Measurements from ENCODE around the gene ABCC5. TPM values are rescaled to one million over a fixed set of nuclear protein-coding genes. Genes with fewer than 3 reads are reported as not detected.

The ABCC5 gene
- total and polyA plus RNA-seq, 9 donors, result 15.8 to 28.7 (median 21.8) TPM

DNA sequence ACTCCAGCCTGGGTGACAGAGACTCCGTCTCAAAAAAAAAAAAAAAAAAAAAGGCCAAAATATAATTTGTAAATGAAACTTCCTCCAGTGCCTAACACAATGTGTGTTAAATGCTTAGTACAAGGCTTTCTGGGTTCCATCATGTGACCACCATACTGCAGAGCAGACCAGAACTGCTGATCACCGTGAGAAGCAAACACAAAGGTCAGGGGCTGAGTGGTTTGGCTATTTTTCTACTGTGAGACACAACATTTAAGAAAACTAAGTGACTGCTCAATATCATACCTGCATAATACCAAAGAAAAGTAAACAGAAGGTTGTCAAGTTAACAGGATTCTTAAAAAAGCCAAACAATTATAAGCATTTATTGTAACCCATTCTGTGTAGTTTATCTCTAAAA is 13.2 kb downstream of the ABCC5 start:
- Histone ChIP-seq H3K4me3 (ENCODE audit: low read length) (no peak overlapping the region), H3K36me3 (ENCODE audit: control insufficient read depth, insufficient read depth, low read length) (peaks cover 2% of the 10 kb centered on the region), H3K27me3 (ENCODE audit: control insufficient read depth, insufficient read depth, low read length) (no peaks in the 10 kb centered on the region), H3K9me3 (replicated peaks; ENCODE audit: control insufficient read depth, low read depth, low read length) (no peaks in the 10 kb centered on the region), H3K4me1 (ENCODE audit: control insufficient read depth, insufficient read depth, low read length) (no peaks in the 10 kb centered on the region), H3K27ac (ENCODE audit: low read length) (no peak overlapping the region)
- whole genome bisulfite sequencing (ENCODE audit: insufficient coverage), result no CpG with 5 or more reads among the region's 2 CpGs
- peak; percentile 63 for DNase-seq

DNA sequence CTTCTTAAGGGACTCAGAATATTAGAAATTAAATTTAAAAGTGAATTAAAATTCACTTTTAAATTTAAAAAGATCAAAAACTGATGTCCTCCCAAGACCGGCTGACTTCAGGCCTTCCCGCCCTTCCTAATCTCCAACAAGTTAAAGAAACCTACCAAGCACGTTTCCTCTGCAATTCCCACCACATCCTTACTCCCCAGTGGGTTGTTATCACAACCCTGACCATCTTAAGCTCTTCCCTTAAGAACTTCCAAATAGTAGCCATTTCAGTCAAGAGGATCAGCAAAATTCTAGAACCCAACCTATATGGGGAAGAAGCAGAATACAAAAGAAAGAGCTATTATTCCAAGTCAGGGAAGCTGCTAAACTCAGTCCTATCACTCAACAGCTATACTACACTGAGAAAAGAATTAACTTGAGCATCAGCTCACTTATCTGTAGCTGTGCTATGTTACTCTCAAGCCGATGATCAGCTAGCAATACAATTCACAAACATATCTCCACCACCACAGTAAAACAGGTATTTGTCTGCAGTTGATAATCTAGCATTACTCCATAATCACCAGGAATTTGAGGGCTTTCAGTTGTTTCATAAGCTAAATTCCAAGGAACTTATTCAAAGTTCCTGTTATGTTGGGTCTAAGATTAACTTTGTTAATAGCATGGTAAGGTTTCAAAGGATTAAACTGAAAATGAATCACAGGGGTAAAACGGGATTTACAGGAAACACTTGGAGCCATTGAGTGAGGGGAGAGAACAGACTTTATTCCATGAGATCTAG is 14.3 kb downstream of the ABCC5 start:
- H3K9me3 ChIP-seq (replicated peaks; ENCODE audit: control insufficient read depth, low read depth, low read length), result no peaks in the 10 kb centered on the region
- no peak overlapping the region for H3K27ac ChIP-seq (ENCODE audit: low read length)
- H3K27me3 ChIP-seq (ENCODE audit: control insufficient read depth, insufficient read depth, low read length), result no peaks in the 10 kb centered on the region
- DNase-seq, result no peak
- no peaks in the 10 kb centered on the region for H3K4me1 ChIP-seq (ENCODE audit: control insufficient read depth, insufficient read depth, low read length)
- H3K4me3 ChIP-seq (ENCODE audit: low read length), result no peak overlapping the region
- 63% methylated on average over 3 of the region's 5 CpGs for WGBS (ENCODE audit: insufficient coverage)
- peaks cover 2% of the 10 kb centered on the region for H3K36me3 ChIP-seq (ENCODE audit: control insufficient read depth, insufficient read depth, low read length)

- no peak overlapping the region for H3K4me3 ChIP-seq (ENCODE audit: low read length)
- no peak for DNase-seq
- 87% methylated on average over 11 of the region's 11 CpGs for WGBS (ENCODE audit: insufficient coverage)
These were observed 15.2 kb downstream of the ABCC5 start for GRCh38 chr3:184002469-184002868.

DNA sequence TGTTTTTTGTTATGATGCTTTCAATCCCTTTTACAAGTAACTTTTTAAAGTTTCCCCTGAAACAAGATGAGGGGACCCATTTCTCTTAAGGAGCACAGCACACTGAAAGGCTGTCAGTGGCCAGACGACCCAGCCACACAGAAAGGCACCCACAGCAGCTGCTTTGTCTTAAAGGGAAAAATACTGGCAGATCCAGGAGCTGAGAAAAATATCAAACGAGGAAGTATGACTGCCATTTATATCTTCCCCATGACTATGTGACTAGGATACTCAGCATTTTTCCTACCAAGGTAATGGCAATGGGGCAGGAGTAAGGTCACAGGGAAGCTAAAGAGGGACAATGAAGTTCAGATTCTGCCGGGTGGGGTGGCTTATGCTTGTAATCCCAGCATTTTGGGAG is 15.9 kb downstream of the ABCC5 start:
- H3K27me3 ChIP-seq (ENCODE audit: control insufficient read depth, insufficient read depth, low read length), result no peaks in the 10 kb centered on the region
- H3K4me1 ChIP-seq (ENCODE audit: control insufficient read depth, insufficient read depth, low read length), result no peaks in the 10 kb centered on the region
- no peak overlapping the region for H3K27ac ChIP-seq (ENCODE audit: low read length)
- H3K36me3 ChIP-seq (ENCODE audit: control insufficient read depth, insufficient read depth, low read length), result peaks cover 2% of the 10 kb centered on the region
- WGBS (ENCODE audit: insufficient coverage), result 100% methylated on average over 1 of the region's 3 CpGs
- no peak overlapping the region for H3K4me3 ChIP-seq (ENCODE audit: low read length)
- no peaks in the 10 kb centered on the region for H3K9me3 ChIP-seq (replicated peaks; ENCODE audit: control insufficient read depth, low read depth, low read length)
- DNase-seq, result peak; percentile 26

More at GRCh38 chr3:184002469-184002868, 15.2 kb downstream of the ABCC5 start:
- Histone ChIP-seq H3K27me3 (ENCODE audit: control insufficient read depth, insufficient read depth, low read length) (no peaks in the 10 kb centered on the region), H3K4me1 (ENCODE audit: control insufficient read depth, insufficient read depth, low read length) (no peaks in the 10 kb centered on the region), H3K27ac (ENCODE audit: low read length) (no peak overlapping the region), H3K9me3 (replicated peaks; ENCODE audit: control insufficient read depth, low read depth, low read length) (no peaks in the 10 kb centered on the region), H3K36me3 (ENCODE audit: control insufficient read depth, insufficient read depth, low read length) (peaks cover 2% of the 10 kb centered on the region)

DNA sequence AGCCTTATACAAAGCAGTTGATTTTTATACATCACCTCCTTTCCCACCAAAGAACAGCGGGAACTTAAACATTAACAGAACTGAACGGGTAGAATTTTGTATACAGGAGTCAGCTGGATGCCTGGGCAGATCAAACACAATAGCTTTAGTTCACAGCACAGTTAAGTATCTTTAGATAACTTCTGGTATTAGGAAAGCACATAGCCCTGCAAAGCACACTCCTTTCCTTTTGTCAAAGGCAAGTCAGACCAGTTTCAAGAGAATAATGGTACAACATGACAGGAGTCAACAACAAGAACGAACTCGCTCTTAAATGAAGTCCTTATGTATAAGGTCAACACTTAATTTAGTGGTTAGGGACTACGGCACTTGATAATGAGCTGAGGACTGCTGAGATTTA is 26.3 kb downstream of the ABCC5 start:
- no peak overlapping the region for H3K4me3 ChIP-seq (ENCODE audit: low read length)
- no peaks in the 10 kb centered on the region for H3K27me3 ChIP-seq (ENCODE audit: control insufficient read depth, insufficient read depth, low read length)
- WGBS (ENCODE audit: insufficient coverage), result no CpG with 5 or more reads among the region's 5 CpGs
- H3K4me1 ChIP-seq (ENCODE audit: control insufficient read depth, insufficient read depth, low read length), result no peaks in the 10 kb centered on the region
- no peak overlapping the region for H3K27ac ChIP-seq (ENCODE audit: low read length)
- no peaks in the 10 kb centered on the region for H3K9me3 ChIP-seq (replicated peaks; ENCODE audit: control insufficient read depth, low read depth, low read length)
- DNase-seq, result no peak
- H3K36me3 ChIP-seq (ENCODE audit: control insufficient read depth, insufficient read depth, low read length), result peaks cover 20% of the 10 kb centered on the region

DNA sequence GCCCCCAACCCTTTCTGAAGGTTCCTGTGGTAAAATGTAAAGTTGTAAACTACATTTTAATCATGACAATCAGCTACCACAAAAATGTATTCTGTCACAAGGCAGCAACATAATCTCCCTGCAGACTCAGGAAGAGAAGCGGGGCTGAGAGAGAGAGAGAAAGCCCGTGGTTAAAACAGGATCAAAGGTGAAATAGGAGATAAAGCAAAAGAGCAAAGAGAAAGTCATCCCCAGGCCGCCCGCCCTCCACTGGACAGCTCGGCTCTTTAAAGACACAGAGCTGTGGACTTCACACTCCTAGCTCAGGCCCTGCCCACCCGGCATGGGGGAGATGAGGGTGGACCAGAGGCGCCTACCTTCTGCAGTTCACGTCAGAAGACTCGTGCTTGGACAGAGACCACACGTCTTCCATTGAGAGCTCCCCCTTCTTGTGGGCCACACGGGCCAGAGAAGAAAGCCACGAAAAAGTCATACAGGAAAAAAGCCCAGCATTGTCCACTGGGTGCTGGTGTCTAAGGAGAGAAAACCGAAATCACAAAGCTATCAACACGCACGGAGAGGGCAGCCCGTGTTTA is 29.4 kb downstream of the ABCC5 start:
- DNase-seq, result no peak
- no peak overlapping the region for H3K27ac ChIP-seq (ENCODE audit: low read length)
- H3K27me3 ChIP-seq (ENCODE audit: control insufficient read depth, insufficient read depth, low read length), result no peaks in the 10 kb centered on the region
- H3K4me1 ChIP-seq (ENCODE audit: control insufficient read depth, insufficient read depth, low read length), result no peaks in the 10 kb centered on the region
- H3K36me3 ChIP-seq (ENCODE audit: control insufficient read depth, insufficient read depth, low read length), result peaks cover 38% of the 10 kb centered on the region
- H3K4me3 ChIP-seq (ENCODE audit: low read length), result no peak overlapping the region
- no peaks in the 10 kb centered on the region for H3K9me3 ChIP-seq (replicated peaks; ENCODE audit: control insufficient read depth, low read depth, low read length)
- WGBS (ENCODE audit: insufficient coverage), result 84% methylated on average over 9 of the region's 16 CpGs

- DNase-seq, result no peak
- no peak overlapping the region for H3K27ac ChIP-seq (ENCODE audit: low read length)
- no peaks in the 10 kb centered on the region for H3K9me3 ChIP-seq (replicated peaks; ENCODE audit: control insufficient read depth, low read depth, low read length)
- no peaks in the 10 kb centered on the region for H3K27me3 ChIP-seq (ENCODE audit: control insufficient read depth, insufficient read depth, low read length)
- peaks cover 7% of the 10 kb centered on the region for H3K4me1 ChIP-seq (ENCODE audit: control insufficient read depth, insufficient read depth, low read length)
- no peak overlapping the region for H3K4me3 ChIP-seq (ENCODE audit: low read length)
- 77% methylated on average over 9 of the region's 11 CpGs for WGBS (ENCODE audit: insufficient coverage)
- peaks cover 44% of the 10 kb centered on the region for H3K36me3 ChIP-seq (ENCODE audit: control insufficient read depth, insufficient read depth, low read length)
These were observed 30.6 kb downstream of the ABCC5 start for GRCh38 chr3:183987000-183987600.

- Histone ChIP-seq H3K27ac (ENCODE audit: low read length) (no peak overlapping the region), H3K27me3 (ENCODE audit: control insufficient read depth, insufficient read depth, low read length) (no peaks in the 10 kb centered on the region), H3K36me3 (ENCODE audit: control insufficient read depth, insufficient read depth, low read length) (peaks cover 47% of the 10 kb centered on the region), H3K4me1 (ENCODE audit: control insufficient read depth, insufficient read depth, low read length) (peaks cover 8% of the 10 kb centered on the region), H3K9me3 (replicated peaks; ENCODE audit: control insufficient read depth, low read depth, low read length) (no peaks in the 10 kb centered on the region), H3K4me3 (ENCODE audit: low read length) (no peak overlapping the region)
- no CpG with 5 or more reads among the region's 11 CpGs for WGBS (ENCODE audit: insufficient coverage)
- DNase-seq, result no peak
These were observed 32.6 kb downstream of the ABCC5 start for GRCh38 chr3:183984749-183985729.

DNA sequence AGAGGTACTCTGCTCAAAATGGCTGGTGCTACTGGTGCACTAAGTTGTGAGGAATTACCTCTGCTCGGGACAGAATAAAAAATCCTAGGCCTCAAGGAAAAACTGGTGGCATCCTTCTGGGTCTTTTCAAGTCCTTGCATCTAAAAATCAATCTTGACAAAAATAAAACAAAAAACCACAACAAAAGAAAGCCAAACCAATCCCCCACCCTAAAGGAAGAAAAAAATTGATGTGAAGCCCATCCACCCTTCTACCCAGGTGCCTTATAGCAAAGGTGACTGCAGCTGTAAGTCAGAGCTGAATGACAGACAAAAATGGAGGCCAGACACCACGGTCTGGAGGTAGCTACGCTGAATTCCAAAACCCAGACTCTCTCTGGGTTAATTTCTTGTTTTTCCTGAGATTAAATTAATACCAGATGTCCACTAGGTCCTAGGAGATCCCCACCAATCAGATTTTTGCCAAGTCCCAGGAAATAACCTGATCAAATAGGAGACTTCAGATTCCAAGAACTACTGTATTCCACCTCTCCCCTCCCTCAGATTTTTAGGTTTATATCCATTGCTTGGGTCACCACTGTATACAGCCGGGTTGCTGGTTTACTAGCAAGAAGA is 33.5 kb downstream of the ABCC5 start:
- Histone ChIP-seq H3K27me3 (ENCODE audit: control insufficient read depth, insufficient read depth, low read length) (no peaks in the 10 kb centered on the region), H3K4me3 (ENCODE audit: low read length) (no peak overlapping the region), H3K36me3 (ENCODE audit: control insufficient read depth, insufficient read depth, low read length) (peaks cover 47% of the 10 kb centered on the region), H3K4me1 (ENCODE audit: control insufficient read depth, insufficient read depth, low read length) (peaks cover 8% of the 10 kb centered on the region), H3K9me3 (replicated peaks; ENCODE audit: control insufficient read depth, low read depth, low read length) (no peaks in the 10 kb centered on the region), H3K27ac (ENCODE audit: low read length) (no peak overlapping the region)
- DNase-seq, result no peak
- 38% methylated on average over 2 of the region's 4 CpGs for WGBS (ENCODE audit: insufficient coverage)
